ENCODE measurements around the gene STK39.

GRCh38 chr2:167940346-167940725, 307.1 kb downstream of the STK39 start:
- no peak for TF ChIP-seq POLR2A (IDR thresholded peaks at IDR 0.05)
- no peak for TF ChIP-seq CTCF (IDR thresholded peaks at IDR 0.05)
